ENCODE measurements around the gene ARHGAP24. TPM values are rescaled to one million over a fixed set of nuclear protein-coding genes. Genes with fewer than 3 reads are reported as not detected.

ARHGAP24 gene
- total and polyA plus RNA-seq, 8 donors: 22.0 to 35.0 (median 25.8) TPM

GRCh38 chr4:85821688-85822455 is 346.9 kb downstream of the ARHGAP24 start:
- no peak overlapping the region for H3K4me3 ChIP-seq
- H3K36me3 ChIP-seq: no peaks in the 10 kb centered on the region
- H3K27ac ChIP-seq: no peak overlapping the region
- ATAC-seq (no peak), DNase-seq (no peak)
- no peaks in the 10 kb centered on the region for H3K27me3 ChIP-seq
- no peaks in the 10 kb centered on the region for H3K9me3 ChIP-seq
- H3K4me1 ChIP-seq: peaks cover 6 to 10% of the 10 kb centered on the region in 2 donors
- TF ChIP-seq, protein P1, sequence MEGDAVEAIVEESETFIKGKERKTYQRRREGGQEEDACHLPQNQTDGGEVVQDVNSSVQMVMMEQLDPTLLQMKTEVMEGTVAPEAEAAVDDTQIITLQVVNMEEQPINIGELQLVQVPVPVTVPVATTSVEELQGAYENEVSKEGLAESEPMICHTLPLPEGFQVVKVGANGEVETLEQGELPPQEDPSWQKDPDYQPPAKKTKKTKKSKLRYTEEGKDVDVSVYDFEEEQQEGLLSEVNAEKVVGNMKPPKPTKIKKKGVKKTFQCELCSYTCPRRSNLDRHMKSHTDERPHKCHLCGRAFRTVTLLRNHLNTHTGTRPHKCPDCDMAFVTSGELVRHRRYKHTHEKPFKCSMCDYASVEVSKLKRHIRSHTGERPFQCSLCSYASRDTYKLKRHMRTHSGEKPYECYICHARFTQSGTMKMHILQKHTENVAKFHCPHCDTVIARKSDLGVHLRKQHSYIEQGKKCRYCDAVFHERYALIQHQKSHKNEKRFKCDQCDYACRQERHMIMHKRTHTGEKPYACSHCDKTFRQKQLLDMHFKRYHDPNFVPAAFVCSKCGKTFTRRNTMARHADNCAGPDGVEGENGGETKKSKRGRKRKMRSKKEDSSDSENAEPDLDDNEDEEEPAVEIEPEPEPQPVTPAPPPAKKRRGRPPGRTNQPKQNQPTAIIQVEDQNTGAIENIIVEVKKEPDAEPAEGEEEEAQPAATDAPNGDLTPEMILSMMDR (IDR thresholded peaks at IDR 0.05): no peak
- intact Hi-C loops (cut with DNase I): no loop called here

- no peak overlapping the region for H3K27ac ChIP-seq
- intact Hi-C loops (cut with DNase I): no loop called here
- H3K4me3 ChIP-seq: no peak overlapping the region
- DNase-seq (peak in 1 of 4 donors; percentile 21), ATAC-seq (no peak)
- H3K27me3 ChIP-seq: no peaks in the 10 kb centered on the region
- H3K36me3 ChIP-seq: no peaks in the 10 kb centered on the region
- H3K4me1 ChIP-seq: peaks cover 9 to 12% of the 10 kb centered on the region in 2 donors
- TF ChIP-seq, protein P1 (IDR thresholded peaks at IDR 0.05): no peak
- H3K9me3 ChIP-seq: no peaks in the 10 kb centered on the region
These were observed 348.3 kb downstream of the ARHGAP24 start for GRCh38 chr4:85823295-85823694.

DNA sequence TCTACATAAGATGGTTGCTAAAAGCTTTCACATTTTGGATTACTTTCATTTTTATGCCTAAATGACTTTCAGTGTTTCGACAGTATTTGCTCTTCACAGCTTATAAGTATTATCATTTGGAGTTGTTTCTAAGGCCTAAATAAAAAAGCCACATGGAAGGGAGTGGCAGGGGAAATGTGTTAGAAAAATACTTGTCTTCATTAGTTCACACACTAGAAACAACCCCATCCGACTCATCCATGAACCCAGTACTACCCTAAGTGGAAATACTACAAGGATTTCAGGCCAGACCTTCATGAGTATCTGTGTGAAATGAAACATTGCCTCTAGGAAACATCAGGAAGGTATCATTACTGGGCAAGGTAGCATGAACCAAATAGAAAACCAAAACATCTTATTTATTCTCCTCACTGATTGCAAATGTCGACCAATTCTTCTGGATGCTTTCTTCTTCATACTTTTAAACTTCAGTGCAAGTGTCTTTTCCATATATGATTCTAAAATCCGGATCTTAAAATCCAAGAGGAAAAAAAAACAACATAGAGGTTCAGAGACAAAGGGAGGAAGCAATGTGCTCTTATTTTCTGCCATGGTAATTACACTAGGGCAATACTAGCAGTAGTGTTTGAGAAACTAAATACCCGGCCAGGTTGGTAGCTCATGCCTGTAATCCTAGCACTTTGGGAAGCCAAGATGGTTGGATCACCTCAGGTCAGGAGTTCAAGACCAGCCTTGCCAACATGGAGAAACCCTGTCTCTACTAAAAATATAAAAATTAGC is 349.4 kb downstream of the ARHGAP24 start:
- DNase-seq (no peak), ATAC-seq (no peak)
- Histone ChIP-seq H3K27ac (no peak overlapping the region), H3K36me3 (no peaks in the 10 kb centered on the region), H3K9me3 (no peaks in the 10 kb centered on the region), H3K4me1 (peaks cover 9 to 12% of the 10 kb centered on the region in 2 donors), H3K27me3 (no peaks in the 10 kb centered on the region), H3K4me3 (no peak overlapping the region)
- intact Hi-C loops (cut with DNase I): no loop called here
- TF ChIP-seq, protein P1 (IDR thresholded peaks at IDR 0.05): no peak

GRCh38 chr4:85826060-85826678 is 351.2 kb downstream of the ARHGAP24 start:
- H3K27me3 ChIP-seq: no peaks in the 10 kb centered on the region
- no peaks in the 10 kb centered on the region for H3K9me3 ChIP-seq
- peak; percentile 67 for ATAC-seq
- intact Hi-C loops (cut with DNase I): no loop called here
- peak in 3 of 4 donors; percentile 20 to 61 (median 53) for DNase-seq
- H3K36me3 ChIP-seq: no peaks in the 10 kb centered on the region
- H3K4me1 ChIP-seq: peaks cover 9 to 12% of the 10 kb centered on the region in 2 donors
- H3K27ac ChIP-seq: peak overlapping the region; percentile 58 to 65
- TF ChIP-seq, protein P1 (IDR thresholded peaks at IDR 0.05): no peak
- no peak overlapping the region for H3K4me3 ChIP-seq
